Panc1 (cell line): ENCODE results near the gene CCDC171. TPM values are rescaled to one million over a fixed set of nuclear protein-coding genes. Genes with fewer than 3 reads are reported as not detected.

Experiments
- ATAC-seq: fragments of 200-7000 bp; cut with Tn5 transposase; 2 replicates; pipeline ENCODE4 v1.9.1; 2020; ENCODE audit warnings: mild to moderate bottlenecking, moderate library complexity
- BruUV-seq: library from RNA; stranded (reverse); fragments of 400-500 nt; replicated peaks from 2 replicates; lab custom pipeline; 2021; lab: Mats Ljungman, UMichigan
- CTCF ChIA-PET: fragments of 300-600 bp; sonication (Branson Sonifier 250); formaldehyde crosslinking; loops from one replicate; lab custom pipeline; 2022; ENCODE audit warnings: antibody characterized with exemption; lab: Charles Lee
- POLR2A ChIA-PET: fragments of 300-600 bp; sonication (Branson Sonifier 250); formaldehyde crosslinking; loops from one replicate; lab custom pipeline; 2022; ENCODE audit warnings: antibody characterized with exemption; lab: Charles Lee
- DNase-seq: peaks from one replicate; pipeline ENCODE4 v3.0.0-alpha.2; 2010; ENCODE audit warnings: low read depth, low spot score
- H3K27ac ChIP-seq: 2 replicates; pipeline ENCODE4 v1.5.1; 2011; ENCODE audit warnings: mild to moderate bottlenecking, low read length, inconsistent platforms
- H3K27me3 ChIP-seq: fragments of 200-500 bp; sonication (Bioruptor generic); 2 replicates; pipeline ENCODE4 v1.6.0; 2014; ENCODE audit warnings: low read length, inconsistent platforms; ENCODE audit not compliant: control insufficient read depth, insufficient read depth
- H3K36me3 ChIP-seq: fragments of 200-500 bp; sonication (Bioruptor generic); 2 replicates; pipeline ENCODE4 v1.5.1; 2014; ENCODE audit warnings: inconsistent platforms, mild to moderate bottlenecking, low read length, moderate library complexity; ENCODE audit not compliant: control insufficient read depth, insufficient read depth
- H3K4me1 ChIP-seq: 2 replicates; pipeline ENCODE4 v1.5.1; 2011; ENCODE audit warnings: inconsistent platforms, mild to moderate bottlenecking, low read length, moderate library complexity; ENCODE audit not compliant: control insufficient read depth, insufficient read depth
- H3K4me3 ChIP-seq, 2 experiments: 2 replicates each; pipeline ENCODE4 v1.5.1; 2011 to 2012; ENCODE audit warnings: low read depth in 2 of 2, low read length in 2 of 2, mild to moderate bottlenecking in 2 of 2, inconsistent platforms in 1 of 2, moderate library complexity in 1 of 2
- H3K9me3 ChIP-seq: fragments of 200-500 bp; sonication (Bioruptor generic); 2 replicates; pipeline ENCODE4 v1.5.1; 2014; ENCODE audit warnings: low read depth, mild to moderate bottlenecking, inconsistent platforms, low read length, moderate library complexity; ENCODE audit not compliant: control insufficient read depth, insufficient read depth
- POLR2AphosphoS5 ChIP-seq: IDR thresholded peaks from 2 replicates; pipeline ENCODE4 v1.6.1; 2012; ENCODE audit warnings: mild to moderate bottlenecking, low read depth, low read length, moderate library complexity
- SIN3A ChIP-seq: IDR thresholded peaks from 2 replicates; pipeline ENCODE4 v1.6.1; 2012; ENCODE audit warnings: low read depth, mild to moderate bottlenecking, low read length, moderate library complexity, borderline replicate concordance; ENCODE audit not compliant: insufficient read depth
- TCF7L2 ChIP-seq: IDR thresholded peaks from 2 replicates; pipeline ENCODE4 v1.6.1; 2011; ENCODE audit warnings: mild to moderate bottlenecking, low read depth, low read length, inconsistent platforms
- in situ Hi-C: cut with HindIII; loops from 2 replicates; pipeline ENCODE4 v1.10.0; 2016; ENCODE audit warnings: low sequenced_read_pairs, low pct_unique_long_range_greater_than_20kb
- intact Hi-C: fragments of 100-400 bp; cut with micrococcal nuclease; formaldehyde crosslinking; loops from one replicate; pipeline ENCODE4 v1.10.0; 2022; ENCODE audit not compliant: unreplicated experiment
- total RNA-seq: library from RNA; stranded (reverse); gene quantifications from one replicate; pipeline ENCODE4 v1.2.1, GENCODE V29; 2021; ENCODE audit not compliant: unreplicated experiment
- TF ChIP-seq, protein P1 (sequence below), 2 experiments: IDR thresholded peaks; 2 replicates each; pipeline ENCODE4 v1.6.1; 2011 to 2012; ENCODE audit warnings: low read depth in 2 of 2, control low read depth in 1 of 2, low read length in 1 of 2, mild to moderate bottlenecking in 1 of 2, moderate library complexity in 1 of 2; ENCODE audit not compliant: insufficient read depth in 1 of 2
- TF ChIP-seq, protein P2 (sequence below): fragments of 450-650 bp; IDR thresholded peaks from 2 replicates; pipeline ENCODE4 v1.5.1; 2017; ENCODE audit warnings: mild to moderate bottlenecking

Gene CCDC171
- total RNA-seq, 1 experiment from 2014 or later, result 1.5 TPM

DNA sequence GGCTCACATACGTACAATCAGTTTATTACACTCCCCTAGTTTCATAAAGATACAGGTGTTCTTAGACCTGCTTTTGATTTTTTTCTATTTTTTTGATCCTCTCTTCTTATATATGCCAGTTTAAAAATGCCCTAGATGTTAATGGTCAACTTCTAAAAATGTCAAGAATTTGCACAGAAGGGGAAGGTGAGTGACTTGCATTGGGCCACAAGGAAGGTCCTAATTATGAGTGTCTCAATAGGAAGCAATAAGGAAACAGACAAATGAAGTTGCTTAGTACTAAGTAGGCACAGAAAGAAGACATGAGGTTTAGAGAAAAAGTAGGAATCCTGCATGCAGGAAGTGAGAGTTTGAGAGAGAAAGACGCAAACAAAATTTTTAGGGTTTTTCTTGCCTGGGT lies 3.2 kb upstream of the CCDC171 start:
- no peak for TF ChIP-seq TCF7L2
- TF ChIP-seq SIN3A, result no peak
- TF ChIP-seq POLR2AphosphoS5, result no peak
- TF ChIP-seq, protein P1, sequence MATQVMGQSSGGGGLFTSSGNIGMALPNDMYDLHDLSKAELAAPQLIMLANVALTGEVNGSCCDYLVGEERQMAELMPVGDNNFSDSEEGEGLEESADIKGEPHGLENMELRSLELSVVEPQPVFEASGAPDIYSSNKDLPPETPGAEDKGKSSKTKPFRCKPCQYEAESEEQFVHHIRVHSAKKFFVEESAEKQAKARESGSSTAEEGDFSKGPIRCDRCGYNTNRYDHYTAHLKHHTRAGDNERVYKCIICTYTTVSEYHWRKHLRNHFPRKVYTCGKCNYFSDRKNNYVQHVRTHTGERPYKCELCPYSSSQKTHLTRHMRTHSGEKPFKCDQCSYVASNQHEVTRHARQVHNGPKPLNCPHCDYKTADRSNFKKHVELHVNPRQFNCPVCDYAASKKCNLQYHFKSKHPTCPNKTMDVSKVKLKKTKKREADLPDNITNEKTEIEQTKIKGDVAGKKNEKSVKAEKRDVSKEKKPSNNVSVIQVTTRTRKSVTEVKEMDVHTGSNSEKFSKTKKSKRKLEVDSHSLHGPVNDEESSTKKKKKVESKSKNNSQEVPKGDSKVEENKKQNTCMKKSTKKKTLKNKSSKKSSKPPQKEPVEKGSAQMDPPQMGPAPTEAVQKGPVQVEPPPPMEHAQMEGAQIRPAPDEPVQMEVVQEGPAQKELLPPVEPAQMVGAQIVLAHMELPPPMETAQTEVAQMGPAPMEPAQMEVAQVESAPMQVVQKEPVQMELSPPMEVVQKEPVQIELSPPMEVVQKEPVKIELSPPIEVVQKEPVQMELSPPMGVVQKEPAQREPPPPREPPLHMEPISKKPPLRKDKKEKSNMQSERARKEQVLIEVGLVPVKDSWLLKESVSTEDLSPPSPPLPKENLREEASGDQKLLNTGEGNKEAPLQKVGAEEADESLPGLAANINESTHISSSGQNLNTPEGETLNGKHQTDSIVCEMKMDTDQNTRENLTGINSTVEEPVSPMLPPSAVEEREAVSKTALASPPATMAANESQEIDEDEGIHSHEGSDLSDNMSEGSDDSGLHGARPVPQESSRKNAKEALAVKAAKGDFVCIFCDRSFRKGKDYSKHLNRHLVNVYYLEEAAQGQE (IDR thresholded peaks at IDR 0.05; ENCODE audit: insufficient read depth in 1 of 2, low read depth in 2 of 2, low read length in 1 of 2), result no peak
- intact Hi-C loops (no loop called here), in situ Hi-C loops (no loop called here)
- ChIA-PET CTCF (interaction anchor here (0.6 kb wide), 1 partner anchor 17 kb away, joined by 12 read pairs; no protein-coding TSS in a partner anchor), POLR2A (no interaction called here)
- H3K9me3 ChIP-seq, result no peaks in the 10 kb centered on the region
- H3K4me3 ChIP-seq, result no peak overlapping the region
- ATAC-seq (no peak), DNase-seq (no peak)
- no peaks in the 10 kb centered on the region for H3K36me3 ChIP-seq
- no TSS peak for BruUV-seq
- H3K27me3 ChIP-seq, result no peaks in the 10 kb centered on the region
- no peaks in the 10 kb centered on the region for H3K4me1 ChIP-seq
- no peak overlapping the region for H3K27ac ChIP-seq

DNA sequence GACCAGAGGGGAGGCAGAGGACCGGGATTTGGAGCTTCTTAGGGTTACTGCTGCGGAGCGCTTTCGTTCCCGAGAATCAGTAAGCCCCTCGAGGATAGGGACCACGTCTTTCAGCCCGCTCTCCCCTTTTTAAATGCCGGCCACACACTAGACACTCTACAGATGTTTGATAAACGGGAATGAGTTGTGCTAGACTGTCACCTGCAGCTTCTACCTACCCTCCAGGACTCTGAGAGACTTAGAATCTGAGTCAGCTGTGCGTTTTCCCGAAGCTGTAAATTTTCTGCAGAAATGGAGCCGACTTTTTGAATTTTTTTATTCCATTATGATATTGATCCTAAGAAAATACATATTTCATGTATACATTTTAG lies 670 bp downstream of the CCDC171 start:
- H3K9me3 ChIP-seq, result no peaks in the 10 kb centered on the region
- in situ Hi-C loops, result no loop called here
- H3K4me3 ChIP-seq, result peak overlapping the region; percentile 62 to 76
- H3K36me3 ChIP-seq, result no peaks in the 10 kb centered on the region
- no peaks in the 10 kb centered on the region for H3K4me1 ChIP-seq
- ATAC-seq (no peak), DNase-seq (no peak)
- ChIA-PET CTCF (no interaction called here), POLR2A (no interaction called here)
- H3K27ac ChIP-seq, result peak overlapping the region; percentile 66; the same call in 1 of the 2 replicates
- intact Hi-C loops, result no loop called here
- no peaks in the 10 kb centered on the region for H3K27me3 ChIP-seq
- no peak for TF ChIP-seq POLR2AphosphoS5
- TF ChIP-seq TCF7L2, result no peak
- TF ChIP-seq, protein P1 (IDR thresholded peaks at IDR 0.05; ENCODE audit: insufficient read depth in 1 of 2, low read depth in 2 of 2, low read length in 1 of 2), result no peak
- TF ChIP-seq, protein P2, sequence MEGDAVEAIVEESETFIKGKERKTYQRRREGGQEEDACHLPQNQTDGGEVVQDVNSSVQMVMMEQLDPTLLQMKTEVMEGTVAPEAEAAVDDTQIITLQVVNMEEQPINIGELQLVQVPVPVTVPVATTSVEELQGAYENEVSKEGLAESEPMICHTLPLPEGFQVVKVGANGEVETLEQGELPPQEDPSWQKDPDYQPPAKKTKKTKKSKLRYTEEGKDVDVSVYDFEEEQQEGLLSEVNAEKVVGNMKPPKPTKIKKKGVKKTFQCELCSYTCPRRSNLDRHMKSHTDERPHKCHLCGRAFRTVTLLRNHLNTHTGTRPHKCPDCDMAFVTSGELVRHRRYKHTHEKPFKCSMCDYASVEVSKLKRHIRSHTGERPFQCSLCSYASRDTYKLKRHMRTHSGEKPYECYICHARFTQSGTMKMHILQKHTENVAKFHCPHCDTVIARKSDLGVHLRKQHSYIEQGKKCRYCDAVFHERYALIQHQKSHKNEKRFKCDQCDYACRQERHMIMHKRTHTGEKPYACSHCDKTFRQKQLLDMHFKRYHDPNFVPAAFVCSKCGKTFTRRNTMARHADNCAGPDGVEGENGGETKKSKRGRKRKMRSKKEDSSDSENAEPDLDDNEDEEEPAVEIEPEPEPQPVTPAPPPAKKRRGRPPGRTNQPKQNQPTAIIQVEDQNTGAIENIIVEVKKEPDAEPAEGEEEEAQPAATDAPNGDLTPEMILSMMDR, result no peak
- no peak for TF ChIP-seq SIN3A
- no TSS peak for BruUV-seq
